ENCODE data around the gene PTPN3.

- TF ChIP-seq TAF1 (IDR thresholded peaks at IDR 0.05; ENCODE audit: borderline replicate concordance, insufficient read depth, low read length): no peak
- no peak for TF ChIP-seq REST (IDR thresholded peaks at IDR 0.05; ENCODE audit: insufficient read depth in 1 of 2, low read depth in 2 of 2, low read length in 2 of 2)
- no peak for TF ChIP-seq FOXP2 (optimal IDR thresholded peaks at IDR 0.05; ENCODE audit: borderline replicate concordance, extremely low read depth, extremely low read length, insufficient read depth)
These were observed 30.2 kb downstream of the PTPN3 start for GRCh38 chr9:109467936-109468335.
